ENCODE measurements around the gene ZNRF2. TPM values are rescaled to one million over a fixed set of nuclear protein-coding genes. Genes with fewer than 3 reads are reported as not detected.
A peak's percentile ranks its signal among the peaks of the same experiment; 100 is the strongest.

ZNRF2 gene
- total and polyA plus RNA-seq, 2 experiments from 2014 or later: 11.0 to 18.8 TPM

DNA sequence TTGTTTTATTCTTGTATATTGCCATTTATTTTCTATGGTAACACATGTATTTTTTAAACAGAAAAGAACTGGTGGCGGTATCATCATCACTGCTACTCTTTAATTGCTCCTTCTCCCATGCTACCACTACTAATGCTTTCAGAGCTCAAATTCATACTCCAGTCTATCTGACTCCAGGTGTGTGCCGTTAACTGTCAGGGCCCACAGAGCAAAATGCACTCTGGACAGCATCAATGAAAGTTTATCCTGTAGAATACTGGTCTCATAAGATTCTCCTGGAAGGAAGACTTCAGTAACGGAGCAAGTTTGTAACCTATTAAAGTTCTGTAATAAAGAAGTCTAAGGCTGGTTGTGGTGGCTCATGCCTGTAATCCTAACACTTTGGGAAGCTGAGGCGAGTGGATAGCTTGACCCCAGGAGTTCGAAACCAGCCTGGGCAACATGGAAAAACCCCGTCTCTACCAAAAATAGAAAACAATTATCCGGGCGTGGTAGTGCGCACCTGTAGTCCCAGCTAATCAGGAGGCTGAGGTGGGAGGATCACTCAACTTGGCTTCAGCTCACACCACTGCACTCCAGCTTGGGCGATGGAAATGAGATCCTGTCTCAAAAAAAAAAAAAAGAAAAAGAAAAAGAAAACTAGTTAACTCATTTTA is 18.4 kb downstream of the ZNRF2 start:
- Histone ChIP-seq H4K20me1 (ENCODE audit: insufficient read depth, poor library complexity, severe bottlenecking) (no peaks in the 10 kb centered on the region), H2AFZ (no peak overlapping the region), H3K36me3 (replicated peaks; ENCODE audit: insufficient read depth, low read depth) (no peaks in the 10 kb centered on the region), H3K4me2 (no peak overlapping the region), H3K27ac (no peak overlapping the region), H3K9me3 (ENCODE audit: low read depth) (no peaks in the 10 kb centered on the region), H3K4me3 (no peak overlapping the region), H3K4me1 (ENCODE audit: insufficient read depth) (peaks cover 8% of the 10 kb centered on the region), H3K9me2 (replicated peaks; ENCODE audit: insufficient read depth) (no peaks in the 10 kb centered on the region), H3K79me2 (peaks cover 94% of the 10 kb centered on the region), H3K27me3 (no peaks in the 10 kb centered on the region)
- no peak for DNase-seq (ENCODE audit: low spot score)
- no peak for TF ChIP-seq EZH2 (IDR thresholded peaks at IDR 0.05; ENCODE audit: borderline replicate concordance)
- TF ChIP-seq EZH2phosphoT487 (IDR thresholded peaks at IDR 0.05; ENCODE audit: low read depth, severe bottlenecking, unreplicated experiment): no peak
- TF ChIP-seq, protein P1, sequence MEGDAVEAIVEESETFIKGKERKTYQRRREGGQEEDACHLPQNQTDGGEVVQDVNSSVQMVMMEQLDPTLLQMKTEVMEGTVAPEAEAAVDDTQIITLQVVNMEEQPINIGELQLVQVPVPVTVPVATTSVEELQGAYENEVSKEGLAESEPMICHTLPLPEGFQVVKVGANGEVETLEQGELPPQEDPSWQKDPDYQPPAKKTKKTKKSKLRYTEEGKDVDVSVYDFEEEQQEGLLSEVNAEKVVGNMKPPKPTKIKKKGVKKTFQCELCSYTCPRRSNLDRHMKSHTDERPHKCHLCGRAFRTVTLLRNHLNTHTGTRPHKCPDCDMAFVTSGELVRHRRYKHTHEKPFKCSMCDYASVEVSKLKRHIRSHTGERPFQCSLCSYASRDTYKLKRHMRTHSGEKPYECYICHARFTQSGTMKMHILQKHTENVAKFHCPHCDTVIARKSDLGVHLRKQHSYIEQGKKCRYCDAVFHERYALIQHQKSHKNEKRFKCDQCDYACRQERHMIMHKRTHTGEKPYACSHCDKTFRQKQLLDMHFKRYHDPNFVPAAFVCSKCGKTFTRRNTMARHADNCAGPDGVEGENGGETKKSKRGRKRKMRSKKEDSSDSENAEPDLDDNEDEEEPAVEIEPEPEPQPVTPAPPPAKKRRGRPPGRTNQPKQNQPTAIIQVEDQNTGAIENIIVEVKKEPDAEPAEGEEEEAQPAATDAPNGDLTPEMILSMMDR (IDR thresholded peaks at IDR 0.05; ENCODE audit: poor library complexity): no peak
- WGBS (ENCODE audit: low lambda C conversion rate, missing lambda C conversion rate): 90% methylated on average over 10 of the region's 10 CpGs

DNA sequence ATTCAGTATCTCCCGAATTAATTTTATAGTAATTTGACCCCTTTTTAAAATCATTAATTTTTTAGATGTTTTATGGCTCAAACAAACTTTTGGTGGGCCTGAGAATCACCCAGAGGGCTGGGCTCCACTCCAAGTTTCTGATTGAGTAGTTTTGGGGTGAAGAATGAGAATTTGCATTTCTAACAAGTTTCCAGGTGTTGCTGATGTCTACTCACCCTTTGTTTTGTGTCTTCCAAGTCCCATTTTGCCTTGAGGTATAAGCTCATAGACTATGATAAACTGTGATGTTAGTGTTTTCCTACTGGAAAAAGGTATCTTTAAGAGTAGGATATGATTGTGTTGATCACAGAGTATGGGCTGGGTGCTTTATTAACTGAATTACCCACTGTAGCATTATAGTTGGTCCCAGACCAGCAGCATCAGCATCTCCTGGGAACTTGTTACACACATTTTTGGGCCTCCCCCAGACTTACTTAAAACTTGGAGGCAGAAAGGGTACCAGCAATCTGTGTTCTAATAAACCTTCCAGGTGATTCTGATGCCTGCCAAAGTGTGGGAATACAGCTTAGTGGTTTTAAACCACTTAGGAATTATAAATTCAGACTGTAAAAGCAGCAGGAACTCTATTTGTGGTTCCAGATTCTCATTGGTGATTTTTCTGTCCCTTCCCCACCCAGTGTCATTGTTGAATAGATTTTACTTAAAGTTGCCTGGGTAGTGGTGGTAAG is 19.1 kb downstream of the ZNRF2 start:
- 87% methylated on average over 1 of the region's 1 CpG for WGBS (ENCODE audit: low lambda C conversion rate, missing lambda C conversion rate)
- Histone ChIP-seq H3K9me2 (replicated peaks; ENCODE audit: insufficient read depth) (no peaks in the 10 kb centered on the region), H3K27me3 (no peaks in the 10 kb centered on the region), H3K79me2 (peaks cover 94% of the 10 kb centered on the region), H3K4me3 (no peak overlapping the region), H2AFZ (no peak overlapping the region), H3K4me1 (ENCODE audit: insufficient read depth) (peaks cover 8% of the 10 kb centered on the region), H3K9me3 (ENCODE audit: low read depth) (no peaks in the 10 kb centered on the region), H3K27ac (no peak overlapping the region), H4K20me1 (ENCODE audit: insufficient read depth, poor library complexity, severe bottlenecking) (no peaks in the 10 kb centered on the region), H3K4me2 (no peak overlapping the region), H3K36me3 (replicated peaks; ENCODE audit: insufficient read depth, low read depth) (no peaks in the 10 kb centered on the region)
- DNase-seq (ENCODE audit: low spot score): no peak
- TF ChIP-seq, protein P1 (IDR thresholded peaks at IDR 0.05; ENCODE audit: poor library complexity): no peak
- TF ChIP-seq EZH2 (IDR thresholded peaks at IDR 0.05; ENCODE audit: borderline replicate concordance): no peak

DNA sequence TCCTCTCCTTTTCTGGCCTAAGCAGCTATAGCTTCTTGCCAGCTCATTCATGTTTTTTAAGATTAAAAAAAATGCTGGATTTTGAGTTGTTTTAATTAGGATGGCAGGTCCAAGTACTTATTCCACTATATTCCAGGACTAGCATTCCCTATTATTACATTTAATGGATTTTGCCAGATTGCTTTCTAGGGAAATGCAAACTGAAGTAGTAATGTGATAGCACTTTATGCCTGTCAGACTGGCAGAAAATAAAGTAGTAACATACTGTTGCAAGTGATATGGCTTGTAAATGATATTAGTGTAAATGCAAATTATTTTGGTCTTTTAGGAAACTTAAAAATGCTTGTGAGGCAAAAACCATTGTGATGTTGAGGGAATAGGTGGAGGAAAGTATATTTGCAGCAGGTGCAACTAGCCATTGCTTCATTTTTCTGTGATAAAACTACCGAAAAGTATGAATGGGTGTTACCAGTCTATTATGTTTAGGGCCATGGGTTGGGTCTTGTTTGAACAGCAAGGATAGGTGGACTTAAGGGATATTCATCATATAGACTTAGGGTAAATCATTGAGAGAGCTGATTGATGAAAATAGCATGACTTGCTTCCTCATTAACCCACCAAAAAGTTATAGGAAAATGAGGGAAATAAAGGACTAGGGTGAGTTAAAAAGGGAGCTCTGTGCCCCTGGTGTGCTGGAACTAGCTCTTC is 19.9 kb downstream of the ZNRF2 start:
- Histone ChIP-seq H3K9me3 (ENCODE audit: low read depth) (no peaks in the 10 kb centered on the region), H3K4me1 (ENCODE audit: insufficient read depth) (peaks cover 8% of the 10 kb centered on the region), H3K27ac (no peak overlapping the region), H4K20me1 (ENCODE audit: insufficient read depth, poor library complexity, severe bottlenecking) (no peaks in the 10 kb centered on the region), H2AFZ (no peak overlapping the region), H3K4me3 (no peak overlapping the region), H3K36me3 (replicated peaks; ENCODE audit: insufficient read depth, low read depth) (no peaks in the 10 kb centered on the region), H3K4me2 (peak overlapping the region; percentile 34), H3K79me2 (peaks cover 94% of the 10 kb centered on the region), H3K27me3 (no peaks in the 10 kb centered on the region), H3K9me2 (replicated peaks; ENCODE audit: insufficient read depth) (no peaks in the 10 kb centered on the region)
- WGBS (ENCODE audit: low lambda C conversion rate, missing lambda C conversion rate): 59% methylated on average over 1 of the region's 1 CpG
- no peak for DNase-seq (ENCODE audit: low spot score)
- TF ChIP-seq, protein P1 (IDR thresholded peaks at IDR 0.05; ENCODE audit: poor library complexity): no peak
- TF ChIP-seq EZH2 (IDR thresholded peaks at IDR 0.05; ENCODE audit: borderline replicate concordance): no peak
- no peak for TF ChIP-seq EZH2phosphoT487 (IDR thresholded peaks at IDR 0.05; ENCODE audit: low read depth, severe bottlenecking, unreplicated experiment)
